GM23338 (cell line): Measurements from ENCODE around the gene PAX5. TPM values are rescaled to one million over a fixed set of nuclear protein-coding genes. Genes with fewer than 3 reads are reported as not detected.

ENCODE experiments used
- ATAC-seq: fragments of 200-7000 bp; cut with Tn5 transposase; 3 replicates; pipeline ENCODE4 v1.9.1; 2020
- DNase-seq: peaks from one replicate; pipeline ENCODE4 v3.0.0-alpha.2; 2015; ENCODE audit warnings: low spot score
- H2AFZ ChIP-seq: fragments of 200-600 bp; sonication (generic); 2 replicates; pipeline ENCODE4 v1.8.0; 2016; ENCODE audit warnings: antibody characterized with exemption, mild to moderate bottlenecking, moderate library complexity
- H3F3A ChIP-seq: fragments of 200-600 bp; sonication (generic); replicated peaks from 2 replicates; pipeline ENCODE4 v1.8.0; 2017; ENCODE audit warnings: antibody characterized with exemption, mixed run types, low read depth
- H3K27ac ChIP-seq: fragments of 200-600 bp; sonication (generic); 2 replicates; pipeline ENCODE4 v1.6.1; 2016; ENCODE audit warnings: low read depth
- H3K27me3 ChIP-seq: fragments of 200-600 bp; sonication (generic); 2 replicates; pipeline ENCODE4 v1.8.0; 2016; ENCODE audit warnings: mild to moderate bottlenecking, mixed run types, moderate library complexity; ENCODE audit not compliant: insufficient read depth
- H3K36me3 ChIP-seq: fragments of 200-600 bp; sonication (generic); 2 replicates; pipeline ENCODE4 v1.8.0; 2016; ENCODE audit warnings: mild to moderate bottlenecking; ENCODE audit not compliant: insufficient read depth
- H3K4me1 ChIP-seq: fragments of 200-600 bp; sonication (generic); 2 replicates; pipeline ENCODE4 v1.8.0; 2016; ENCODE audit warnings: mild to moderate bottlenecking, moderate library complexity; ENCODE audit not compliant: insufficient read depth
- H3K4me2 ChIP-seq: fragments of 200-600 bp; sonication (generic); 2 replicates; pipeline ENCODE4 v1.7.1; 2017; ENCODE audit warnings: mixed run types
- H3K4me3 ChIP-seq: fragments of 200-600 bp; sonication (generic); 2 replicates; pipeline ENCODE4 v1.6.1; 2016; ENCODE audit warnings: mixed run types
- H3K79me2 ChIP-seq: fragments of 200-600 bp; sonication (generic); replicated peaks from 2 replicates; pipeline ENCODE4 v1.8.0; 2017; ENCODE audit warnings: mild to moderate bottlenecking; ENCODE audit not compliant: insufficient read depth
- H3K9me2 ChIP-seq: fragments of 200-600 bp; sonication (generic); 2 replicates; pipeline ENCODE4 v1.8.0; 2017; ENCODE audit not compliant: insufficient read depth
- H4K20me1 ChIP-seq: fragments of 200-600 bp; sonication (generic); replicated peaks from 2 replicates; pipeline ENCODE4 v1.8.0; 2017; ENCODE audit warnings: mild to moderate bottlenecking; ENCODE audit not compliant: insufficient read depth
- H3K27ac Mint-ChIP-seq: 2 replicates; pipeline ENCODE4 v1.8.0; 2020; ENCODE audit warnings: inconsistent platforms, mild to moderate bottlenecking, moderate library complexity, mixed read lengths
- H3K27me3 Mint-ChIP-seq: 3 replicates; pipeline ENCODE4 v1.8.0; 2022; ENCODE audit warnings: low read depth, mild to moderate bottlenecking, moderate library complexity, mixed read lengths, inconsistent platforms; ENCODE audit not compliant: insufficient read depth, poor library complexity
- H3K36me3 Mint-ChIP-seq: 3 replicates; pipeline ENCODE4 v1.8.0; 2021; ENCODE audit warnings: low read depth, mild to moderate bottlenecking, inconsistent platforms, moderate library complexity, mixed read lengths
- H3K4me1 Mint-ChIP-seq: 3 replicates; pipeline ENCODE4 v1.8.0; 2020; ENCODE audit warnings: mild to moderate bottlenecking, inconsistent platforms, mixed read lengths
- H3K4me3 Mint-ChIP-seq: 3 replicates; pipeline ENCODE4 v1.8.0; 2021; ENCODE audit warnings: moderate library complexity, mild to moderate bottlenecking, inconsistent platforms, mixed read lengths
- H3K9me3 Mint-ChIP-seq: 3 replicates; pipeline ENCODE4 v1.8.0; 2020; ENCODE audit warnings: moderate library complexity, mild to moderate bottlenecking, inconsistent platforms, mixed read lengths
- CREB1 ChIP-seq: fragments of 250-450 bp; sonication (Bioruptor Pico); IDR thresholded peaks from 2 replicates; pipeline ENCODE4 v1.5.0; 2020; ENCODE audit warnings: low read depth, mild to moderate bottlenecking, moderate library complexity
- CTCF ChIP-seq, 2 experiments: fragments of 200-600 bp in 1 of 2; sonication (generic) in 1 of 2; conservative IDR thresholded peaks; 2 replicates each; pipeline versions ENCODE4 v1.5.1 to v1.6.1; 2016 to 2017; ENCODE audit warnings: antibody characterized with exemption in 2 of 2, low read depth in 2 of 2, mild to moderate bottlenecking in 2 of 2, moderate library complexity in 1 of 2
- EZH2 ChIP-seq: fragments of 200-600 bp; sonication (generic); IDR thresholded peaks from one replicate; pipeline ENCODE4 v1.8.0; 2017; ENCODE audit warnings: antibody characterized with exemption, mild to moderate bottlenecking, low read depth; ENCODE audit not compliant: unreplicated experiment
- EZH2phosphoT487 ChIP-seq: fragments of 200-600 bp; sonication (generic); IDR thresholded peaks from one replicate; pipeline ENCODE4 v1.8.1; 2018; ENCODE audit warnings: antibody characterized with exemption; ENCODE audit not compliant: unreplicated experiment
- JUNB ChIP-seq: IDR thresholded peaks from one replicate; pipeline ENCODE4 v1.6.1; 2016; ENCODE audit warnings: antibody characterized with exemption; ENCODE audit not compliant: unreplicated experiment
- NANOG ChIP-seq: IDR thresholded peaks from 2 replicates; pipeline ENCODE4 v1.6.1; 2016; ENCODE audit warnings: antibody characterized with exemption, borderline replicate concordance
- POLR2AphosphoS5 ChIP-seq: IDR thresholded peaks from 2 replicates; pipeline ENCODE4 v1.6.1; 2016; ENCODE audit warnings: antibody characterized with exemption, low read depth
- REST ChIP-seq: IDR thresholded peaks from one replicate; pipeline ENCODE4 v1.6.1; 2018; ENCODE audit warnings: antibody characterized with exemption; ENCODE audit not compliant: unreplicated experiment
- STAT1 ChIP-seq: IDR thresholded peaks from one replicate; pipeline ENCODE4 v1.6.1; 2016; ENCODE audit warnings: antibody characterized with exemption; ENCODE audit not compliant: unreplicated experiment
- ZNF114 ChIP-seq: fragments of 250-450 bp; sonication (Bioruptor Pico); IDR thresholded peaks from 2 replicates; pipeline ENCODE4 v1.5.0; 2020; ENCODE audit warnings: mild to moderate bottlenecking, moderate library complexity
- ZNF331 ChIP-seq: fragments of 250-450 bp; sonication (Bioruptor Pico); IDR thresholded peaks from 2 replicates; pipeline ENCODE4 v1.5.0; 2020; ENCODE audit warnings: low read depth, mild to moderate bottlenecking, moderate library complexity
- polyA plus RNA-seq: library from polyadenylated mRNA; unstranded; fragments of >200 nt; fragmentation: Nextera tagmentation; extraction: Ambion mirVana; gene quantifications from 2 replicates; pipeline ENCODE4 v1.2.1, GENCODE V29; 2016
- total RNA-seq: library from RNA; depleted of rRNA; stranded (reverse); fragments of >200 nt; shearing (Covaris generic); gene quantifications from 2 replicates; pipeline ENCODE4 v1.2.3, GENCODE V29; 2014
- TF ChIP-seq, protein P1 (sequence below): IDR thresholded peaks from 2 replicates; pipeline ENCODE4 v1.6.1; 2016; ENCODE audit warnings: antibody characterized with exemption
- TF ChIP-seq, protein P2 (sequence below): fragments of 250-450 bp; sonication (Bioruptor Pico); IDR thresholded peaks from 2 replicates; pipeline ENCODE4 v1.5.0; 2020; ENCODE audit warnings: mild to moderate bottlenecking, moderate library complexity

PAX5 gene
- total and polyA plus RNA-seq, 2 experiments from 2014 or later, result 0.17 to 0.60 TPM

GRCh38 chr9:36928670-36929349 is 105.3 kb downstream of the PAX5 start:
- no peak overlapping the region for H3K27ac ChIP-seq
- no peaks in the 10 kb centered on the region for H3K36me3 Mint-ChIP-seq

More at GRCh38 chr9:36928670-36929349, 105.3 kb downstream of the PAX5 start:
- no peaks in the 10 kb centered on the region for H3K4me1 ChIP-seq
- no peaks in the 10 kb centered on the region for H3K9me2 ChIP-seq
- no peak overlapping the region for H3K27ac Mint-ChIP-seq
- no peak for TF ChIP-seq REST
- no peak for TF ChIP-seq JUNB
- TF ChIP-seq POLR2AphosphoS5, result no peak
- TF ChIP-seq NANOG, result no peak
- TF ChIP-seq CREB1 (CRISPR knock-in tag), result no peak
- no peak for TF ChIP-seq CTCF (conservative IDR thresholded peaks at IDR 0.05; ENCODE audit: low read depth in 2 of 2)
- TF ChIP-seq EZH2, result no peak
- no peak for TF ChIP-seq ZNF114 (CRISPR knock-in tag)
- TF ChIP-seq ZNF331 (CRISPR knock-in tag), result no peak
- TF ChIP-seq EZH2phosphoT487, result no peak
- TF ChIP-seq, protein P1, sequence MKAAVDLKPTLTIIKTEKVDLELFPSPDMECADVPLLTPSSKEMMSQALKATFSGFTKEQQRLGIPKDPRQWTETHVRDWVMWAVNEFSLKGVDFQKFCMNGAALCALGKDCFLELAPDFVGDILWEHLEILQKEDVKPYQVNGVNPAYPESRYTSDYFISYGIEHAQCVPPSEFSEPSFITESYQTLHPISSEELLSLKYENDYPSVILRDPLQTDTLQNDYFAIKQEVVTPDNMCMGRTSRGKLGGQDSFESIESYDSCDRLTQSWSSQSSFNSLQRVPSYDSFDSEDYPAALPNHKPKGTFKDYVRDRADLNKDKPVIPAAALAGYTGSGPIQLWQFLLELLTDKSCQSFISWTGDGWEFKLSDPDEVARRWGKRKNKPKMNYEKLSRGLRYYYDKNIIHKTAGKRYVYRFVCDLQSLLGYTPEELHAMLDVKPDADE, result no peak
- TF ChIP-seq, protein P2, sequence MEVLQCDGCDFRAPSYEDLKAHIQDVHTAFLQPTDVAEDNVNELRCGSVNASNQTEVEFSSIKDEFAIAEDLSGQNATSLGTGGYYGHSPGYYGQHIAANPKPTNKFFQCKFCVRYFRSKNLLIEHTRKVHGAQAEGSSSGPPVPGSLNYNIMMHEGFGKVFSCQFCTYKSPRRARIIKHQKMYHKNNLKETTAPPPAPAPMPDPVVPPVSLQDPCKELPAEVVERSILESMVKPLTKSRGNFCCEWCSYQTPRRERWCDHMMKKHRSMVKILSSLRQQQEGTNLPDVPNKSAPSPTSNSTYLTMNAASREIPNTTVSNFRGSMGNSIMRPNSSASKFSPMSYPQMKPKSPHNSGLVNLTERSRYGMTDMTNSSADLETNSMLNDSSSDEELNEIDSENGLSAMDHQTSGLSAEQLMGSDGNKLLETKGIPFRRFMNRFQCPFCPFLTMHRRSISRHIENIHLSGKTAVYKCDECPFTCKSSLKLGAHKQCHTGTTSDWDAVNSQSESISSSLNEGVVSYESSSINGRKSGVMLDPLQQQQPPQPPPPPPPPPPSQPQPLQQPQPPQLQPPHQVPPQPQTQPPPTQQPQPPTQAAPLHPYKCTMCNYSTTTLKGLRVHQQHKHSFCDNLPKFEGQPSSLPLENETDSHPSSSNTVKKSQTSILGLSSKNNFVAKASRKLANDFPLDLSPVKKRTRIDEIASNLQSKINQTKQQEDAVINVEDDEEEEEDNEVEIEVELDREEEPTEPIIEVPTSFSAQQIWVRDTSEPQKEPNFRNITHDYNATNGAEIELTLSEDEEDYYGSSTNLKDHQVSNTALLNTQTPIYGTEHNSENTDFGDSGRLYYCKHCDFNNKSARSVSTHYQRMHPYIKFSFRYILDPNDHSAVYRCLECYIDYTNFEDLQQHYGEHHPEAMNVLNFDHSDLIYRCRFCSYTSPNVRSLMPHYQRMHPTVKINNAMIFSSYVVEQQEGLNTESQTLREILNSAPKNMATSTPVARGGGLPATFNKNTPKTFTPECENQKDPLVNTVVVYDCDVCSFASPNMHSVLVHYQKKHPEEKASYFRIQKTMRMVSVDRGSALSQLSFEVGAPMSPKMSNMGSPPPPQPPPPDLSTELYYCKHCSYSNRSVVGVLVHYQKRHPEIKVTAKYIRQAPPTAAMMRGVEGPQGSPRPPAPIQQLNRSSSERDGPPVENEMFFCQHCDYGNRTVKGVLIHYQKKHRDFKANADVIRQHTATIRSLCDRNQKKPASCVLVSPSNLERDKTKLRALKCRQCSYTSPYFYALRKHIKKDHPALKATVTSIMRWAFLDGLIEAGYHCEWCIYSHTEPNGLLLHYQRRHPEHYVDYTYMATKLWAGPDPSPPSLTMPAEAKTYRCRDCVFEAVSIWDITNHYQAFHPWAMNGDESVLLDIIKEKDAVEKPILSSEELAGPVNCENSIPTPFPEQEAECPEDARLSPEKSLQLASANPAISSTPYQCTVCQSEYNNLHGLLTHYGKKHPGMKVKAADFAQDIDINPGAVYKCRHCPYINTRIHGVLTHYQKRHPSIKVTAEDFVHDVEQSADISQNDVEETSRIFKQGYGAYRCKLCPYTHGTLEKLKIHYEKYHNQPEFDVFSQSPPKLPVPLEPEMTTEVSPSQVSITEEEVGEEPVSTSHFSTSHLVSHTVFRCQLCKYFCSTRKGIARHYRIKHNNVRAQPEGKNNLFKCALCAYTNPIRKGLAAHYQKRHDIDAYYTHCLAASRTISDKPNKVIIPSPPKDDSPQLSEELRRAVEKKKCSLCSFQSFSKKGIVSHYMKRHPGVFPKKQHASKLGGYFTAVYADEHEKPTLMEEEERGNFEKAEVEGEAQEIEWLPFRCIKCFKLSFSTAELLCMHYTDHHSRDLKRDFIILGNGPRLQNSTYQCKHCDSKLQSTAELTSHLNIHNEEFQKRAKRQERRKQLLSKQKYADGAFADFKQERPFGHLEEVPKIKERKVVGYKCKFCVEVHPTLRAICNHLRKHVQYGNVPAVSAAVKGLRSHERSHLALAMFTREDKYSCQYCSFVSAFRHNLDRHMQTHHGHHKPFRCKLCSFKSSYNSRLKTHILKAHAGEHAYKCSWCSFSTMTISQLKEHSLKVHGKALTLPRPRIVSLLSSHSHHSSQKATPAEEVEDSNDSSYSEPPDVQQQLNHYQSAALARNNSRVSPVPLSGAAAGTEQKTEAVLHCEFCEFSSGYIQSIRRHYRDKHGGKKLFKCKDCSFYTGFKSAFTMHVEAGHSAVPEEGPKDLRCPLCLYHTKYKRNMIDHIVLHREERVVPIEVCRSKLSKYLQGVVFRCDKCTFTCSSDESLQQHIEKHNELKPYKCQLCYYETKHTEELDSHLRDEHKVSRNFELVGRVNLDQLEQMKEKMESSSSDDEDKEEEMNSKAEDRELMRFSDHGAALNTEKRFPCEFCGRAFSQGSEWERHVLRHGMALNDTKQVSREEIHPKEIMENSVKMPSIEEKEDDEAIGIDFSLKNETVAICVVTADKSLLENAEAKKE (CRISPR knock-in tag), result no peak
- TF ChIP-seq STAT1, result no peak
- ATAC-seq (no peak), DNase-seq (no peak)
- no peaks in the 10 kb centered on the region for H3K4me1 Mint-ChIP-seq
- no peaks in the 10 kb centered on the region for H3F3A ChIP-seq
- no peaks in the 10 kb centered on the region for H3K27me3 ChIP-seq
- no peaks in the 10 kb centered on the region for H4K20me1 ChIP-seq
- H2AFZ ChIP-seq, result no peak overlapping the region
- no peaks in the 10 kb centered on the region for H3K36me3 ChIP-seq
- no peak overlapping the region for H3K4me3 ChIP-seq
- peaks cover 4% of the 10 kb centered on the region for H3K27me3 Mint-ChIP-seq
- no peaks in the 10 kb centered on the region for H3K79me2 ChIP-seq
- peaks cover 9% of the 10 kb centered on the region; the same call in 2 of the 3 replicates for H3K9me3 Mint-ChIP-seq
- H3K4me3 Mint-ChIP-seq, result no peak overlapping the region
- no peak overlapping the region for H3K4me2 ChIP-seq
